NB4 (cell line): Measurements from ENCODE around the gene FNDC11.

Source experiments
- DNase-seq: peaks from one replicate; pipeline ENCODE4 v3.0.0; 2010; ENCODE audit warnings: low read depth
- H3K4me3 ChIP-seq: one replicate; pipeline ENCODE4 v1.5.1; 2011; ENCODE audit warnings: mild to moderate bottlenecking, low read depth, low read length, moderate library complexity
- CTCF ChIP-seq: IDR thresholded peaks from one replicate; pipeline ENCODE4 v1.5.1; 2012; ENCODE audit warnings: low read depth, low read length
- MAX ChIP-seq: IDR thresholded peaks from 2 replicates; pipeline ENCODE4 v1.6.1; 2011; ENCODE audit warnings: low read depth, low read length
- MYC ChIP-seq: IDR thresholded peaks from 2 replicates; pipeline ENCODE4 v1.6.1; 2011; ENCODE audit warnings: low read depth, low read length
- POLR2A ChIP-seq: IDR thresholded peaks from 2 replicates; pipeline ENCODE4 v1.6.1; 2011; ENCODE audit warnings: mild to moderate bottlenecking; ENCODE audit not compliant: insufficient read length; ENCODE audit errors: extremely low read depth

FNDC11 gene

GRCh38 chr20:63564036-63564810 lies 10.3 kb downstream of the FNDC11 start:
- TF ChIP-seq CTCF: no peak
- TF ChIP-seq MYC: no peak
- no peak for TF ChIP-seq POLR2A
- TF ChIP-seq MAX: no peak
- no peak overlapping the region for H3K4me3 ChIP-seq
- DNase-seq: no peak

- TF ChIP-seq POLR2A: no peak
- TF ChIP-seq CTCF: no peak
- no peak for TF ChIP-seq MYC
- TF ChIP-seq MAX: no peak
- DNase-seq: no peak
These were observed 11.2 kb downstream of the FNDC11 start for GRCh38 chr20:63565021-63565698.

GRCh38 chr20:63565699-63566335 lies 11.9 kb downstream of the FNDC11 start:
- TF ChIP-seq POLR2A (no peak), MAX (no peak), CTCF (no peak), MYC (no peak)
- no peak overlapping the region for H3K4me3 ChIP-seq
- DNase-seq: no peak

More at GRCh38 chr20:63565021-63565698, 11.2 kb downstream of the FNDC11 start:
- no peak overlapping the region for H3K4me3 ChIP-seq

GRCh38 chr20:63566395-63567135 lies 12.6 kb downstream of the FNDC11 start:
- DNase-seq: no peak
- no peak for TF ChIP-seq CTCF
- TF ChIP-seq POLR2A: no peak
- TF ChIP-seq MYC: no peak
- TF ChIP-seq MAX: no peak
- H3K4me3 ChIP-seq: no peak overlapping the region

GRCh38 chr20:63567136-63567385 lies 13.1 kb downstream of the FNDC11 start:
- no peak overlapping the region for H3K4me3 ChIP-seq
- TF ChIP-seq CTCF (no peak), POLR2A (no peak), MYC (no peak), MAX (no peak)
- peak; percentile 53 for DNase-seq
